HG03064 (cell line): Measurements from ENCODE around the gene ZIC4.

Source experiments
- ATAC-seq: cut with Tn5 transposase; IDR thresholded peaks from one replicate; pipeline ENCODE4 v1.9.1; 2021; ENCODE audit warnings: low read depth; ENCODE audit not compliant: unreplicated experiment

The ZIC4 gene

GRCh38 chr3:147418808-147419701 is 12.7 kb upstream of the ZIC4 start:
- no peak for ATAC-seq

- no peak for ATAC-seq
These were observed 12.0 kb upstream of the ZIC4 start for GRCh38 chr3:147418371-147418781.

DNA sequence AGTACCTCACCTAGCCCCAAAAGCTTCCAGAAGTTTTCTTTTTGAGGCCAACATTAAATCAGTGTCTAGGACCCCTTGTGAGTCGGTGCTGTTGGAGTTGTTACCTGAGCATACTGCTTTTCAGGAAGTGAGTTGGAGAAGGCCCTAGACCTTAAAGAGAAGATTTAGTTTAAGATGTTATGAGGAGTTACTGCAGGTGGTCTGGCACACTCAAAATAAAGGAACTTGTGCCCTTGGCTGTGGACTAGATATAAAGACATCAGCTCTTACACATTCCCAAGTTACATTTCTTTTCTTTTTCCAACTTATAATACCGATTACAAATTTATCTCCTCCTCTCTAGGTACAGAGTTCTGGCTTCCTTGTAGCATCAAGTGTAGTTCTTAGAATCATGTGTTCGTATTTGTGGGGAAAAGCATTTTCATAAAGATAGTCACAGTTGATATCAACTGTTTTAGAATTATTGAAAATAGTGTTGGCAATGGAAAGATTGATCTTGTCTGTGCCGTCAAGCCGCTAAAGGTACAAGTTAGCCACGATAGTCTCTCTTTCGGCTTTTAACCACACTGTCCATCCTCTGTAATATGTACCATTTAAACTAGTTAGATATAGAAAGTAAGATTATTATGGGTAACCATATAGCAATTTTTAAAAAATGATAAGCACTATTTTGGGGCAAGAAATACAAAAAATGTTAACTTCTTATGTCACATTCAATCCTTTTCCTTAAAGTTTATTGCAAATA is 11.4 kb upstream of the ZIC4 start:
- ATAC-seq: no peak

DNA sequence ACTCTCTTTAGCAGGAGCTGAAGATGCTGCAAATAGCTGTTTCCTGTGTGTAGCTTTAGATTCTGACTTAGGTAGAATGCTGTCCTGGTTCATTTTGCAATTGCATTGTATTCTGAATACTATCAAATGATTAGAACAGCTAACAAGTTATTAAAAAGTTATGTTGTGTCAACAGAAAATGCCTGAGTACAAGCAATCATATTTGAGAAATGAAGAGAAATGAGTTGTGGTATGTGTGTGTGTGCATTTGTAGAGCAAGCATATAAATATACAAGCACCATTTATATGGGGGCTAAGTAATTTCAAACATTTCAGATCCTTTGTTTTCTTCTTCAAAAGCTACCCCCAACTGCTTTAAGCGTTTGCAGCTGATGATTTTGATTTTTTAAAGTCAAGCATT is 10.6 kb upstream of the ZIC4 start:
- no peak for ATAC-seq

- no peak for ATAC-seq
These were observed 9.5 kb upstream of the ZIC4 start for GRCh38 chr3:147415874-147416273.

DNA sequence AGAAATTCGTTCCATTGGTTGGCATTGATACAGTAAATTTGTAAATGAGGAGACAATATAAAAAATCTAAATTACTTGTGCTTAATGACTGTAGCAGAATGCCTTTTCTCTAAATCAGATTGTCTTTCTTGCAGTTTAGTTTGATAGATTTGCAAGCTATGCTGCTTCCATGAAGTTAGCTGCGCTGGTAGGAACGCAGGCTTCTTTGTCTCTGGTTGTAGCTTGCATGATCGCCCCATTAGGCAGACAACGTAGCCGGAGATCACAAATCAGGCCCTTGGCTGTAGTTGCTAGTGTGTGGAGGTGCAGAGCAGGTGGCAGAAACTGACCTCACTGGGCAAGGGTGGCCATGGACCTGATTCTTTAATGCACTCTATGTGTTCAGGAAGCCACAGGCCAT is 8.9 kb upstream of the ZIC4 start:
- no peak for ATAC-seq

DNA sequence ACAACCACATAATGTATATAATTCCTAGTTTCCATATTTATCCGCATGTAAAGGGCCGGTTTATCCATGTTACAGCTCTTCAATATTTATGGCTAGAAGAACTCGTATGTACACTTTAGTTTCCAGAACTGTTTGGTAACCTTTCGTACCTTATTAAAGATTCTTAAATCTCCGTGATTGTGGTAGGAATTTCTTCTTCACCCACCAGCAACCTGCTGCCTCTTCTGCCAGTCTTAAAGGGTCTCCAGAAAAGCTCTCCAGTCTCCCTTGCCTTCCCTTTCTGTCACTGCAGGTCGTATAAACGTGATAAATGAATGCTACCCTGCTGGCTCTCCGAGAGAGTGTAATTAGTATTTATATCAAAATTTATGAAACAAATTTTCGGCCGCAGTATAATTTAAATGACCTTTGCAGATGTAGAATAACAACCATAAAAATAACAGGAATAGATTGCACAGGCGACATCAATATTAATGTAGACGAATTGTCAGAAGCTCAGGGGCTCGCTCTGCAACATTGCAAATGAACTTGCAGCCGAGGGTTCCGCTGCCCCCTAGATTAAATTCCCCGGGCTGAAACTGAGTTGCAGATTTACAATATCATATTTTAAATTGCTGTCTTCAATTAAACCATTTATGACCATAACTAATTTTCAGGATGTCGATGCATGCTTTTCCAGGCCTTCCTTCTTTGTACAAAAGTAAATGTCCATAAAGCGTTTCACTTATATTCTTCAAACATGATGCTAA is 8.2 kb upstream of the ZIC4 start:
- ATAC-seq: no peak

- no peak for ATAC-seq
These were observed 7.5 kb upstream of the ZIC4 start for GRCh38 chr3:147413686-147414389.

- ATAC-seq: no peak
These were observed 6.8 kb upstream of the ZIC4 start for GRCh38 chr3:147412917-147413685.

DNA sequence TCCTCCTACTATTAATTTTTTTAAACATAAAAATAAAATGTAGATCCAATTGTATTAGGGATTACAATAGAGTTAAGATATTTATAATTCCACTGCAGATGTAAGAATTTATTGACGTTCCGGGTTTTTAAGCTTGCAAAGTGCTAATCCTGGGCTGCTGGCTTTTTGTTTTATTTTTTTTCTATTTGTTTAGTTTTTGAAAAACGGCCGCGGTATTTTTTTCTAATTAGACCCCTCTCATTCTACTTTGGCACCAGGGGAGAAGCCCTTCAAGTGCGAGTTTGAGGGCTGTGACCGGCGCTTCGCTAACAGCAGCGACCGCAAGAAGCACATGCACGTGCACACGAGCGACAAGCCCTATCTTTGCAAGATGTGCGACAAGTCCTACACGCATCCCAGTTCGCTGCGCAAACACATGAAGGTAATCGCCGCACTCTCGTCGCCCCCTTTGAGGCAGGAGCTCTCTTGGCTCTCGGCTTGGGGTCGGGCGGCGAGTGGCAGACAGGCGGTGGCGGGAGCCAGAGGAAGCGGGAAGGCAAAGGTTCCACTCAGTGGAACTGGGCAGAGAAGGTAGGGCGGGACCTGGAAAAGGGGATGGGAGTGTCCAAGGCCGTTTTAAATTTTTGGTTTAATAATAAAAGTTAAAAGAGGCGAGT is 6.0 kb upstream of the ZIC4 start:
- ATAC-seq: no peak

GRCh38 chr3:147411815-147412241 is 5.5 kb upstream of the ZIC4 start:
- no peak for ATAC-seq

- ATAC-seq: no peak
These were observed 5.0 kb upstream of the ZIC4 start for GRCh38 chr3:147411238-147411814.

DNA sequence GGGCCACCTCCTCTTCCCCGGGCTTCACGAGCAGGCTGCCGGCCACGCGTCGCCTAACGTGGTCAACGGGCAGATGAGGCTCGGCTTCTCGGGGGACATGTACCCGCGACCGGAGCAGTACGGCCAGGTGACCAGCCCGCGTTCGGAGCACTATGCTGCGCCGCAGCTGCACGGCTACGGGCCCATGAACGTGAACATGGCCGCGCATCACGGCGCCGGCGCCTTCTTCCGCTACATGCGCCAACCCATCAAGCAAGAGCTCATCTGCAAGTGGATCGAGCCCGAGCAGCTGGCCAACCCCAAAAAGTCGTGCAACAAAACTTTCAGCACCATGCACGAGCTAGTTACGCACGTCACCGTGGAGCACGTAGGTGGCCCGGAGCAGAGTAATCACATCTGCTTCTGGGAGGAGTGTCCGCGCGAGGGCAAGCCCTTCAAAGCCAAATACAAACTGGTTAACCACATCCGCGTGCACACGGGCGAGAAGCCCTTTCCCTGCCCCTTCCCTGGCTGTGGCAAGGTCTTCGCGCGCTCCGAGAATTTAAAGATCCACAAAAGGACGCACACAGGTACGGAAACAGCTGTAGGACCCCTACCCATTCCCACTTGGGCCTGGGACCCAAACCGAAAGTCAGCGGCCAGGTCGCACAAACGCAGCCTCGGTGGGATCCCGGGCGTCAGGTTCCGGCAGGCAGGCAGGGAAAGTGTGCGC is 4.3 kb upstream of the ZIC4 start:
- no peak for ATAC-seq

- no peak for ATAC-seq
These were observed 3.8 kb upstream of the ZIC4 start for GRCh38 chr3:147410116-147410525.

DNA sequence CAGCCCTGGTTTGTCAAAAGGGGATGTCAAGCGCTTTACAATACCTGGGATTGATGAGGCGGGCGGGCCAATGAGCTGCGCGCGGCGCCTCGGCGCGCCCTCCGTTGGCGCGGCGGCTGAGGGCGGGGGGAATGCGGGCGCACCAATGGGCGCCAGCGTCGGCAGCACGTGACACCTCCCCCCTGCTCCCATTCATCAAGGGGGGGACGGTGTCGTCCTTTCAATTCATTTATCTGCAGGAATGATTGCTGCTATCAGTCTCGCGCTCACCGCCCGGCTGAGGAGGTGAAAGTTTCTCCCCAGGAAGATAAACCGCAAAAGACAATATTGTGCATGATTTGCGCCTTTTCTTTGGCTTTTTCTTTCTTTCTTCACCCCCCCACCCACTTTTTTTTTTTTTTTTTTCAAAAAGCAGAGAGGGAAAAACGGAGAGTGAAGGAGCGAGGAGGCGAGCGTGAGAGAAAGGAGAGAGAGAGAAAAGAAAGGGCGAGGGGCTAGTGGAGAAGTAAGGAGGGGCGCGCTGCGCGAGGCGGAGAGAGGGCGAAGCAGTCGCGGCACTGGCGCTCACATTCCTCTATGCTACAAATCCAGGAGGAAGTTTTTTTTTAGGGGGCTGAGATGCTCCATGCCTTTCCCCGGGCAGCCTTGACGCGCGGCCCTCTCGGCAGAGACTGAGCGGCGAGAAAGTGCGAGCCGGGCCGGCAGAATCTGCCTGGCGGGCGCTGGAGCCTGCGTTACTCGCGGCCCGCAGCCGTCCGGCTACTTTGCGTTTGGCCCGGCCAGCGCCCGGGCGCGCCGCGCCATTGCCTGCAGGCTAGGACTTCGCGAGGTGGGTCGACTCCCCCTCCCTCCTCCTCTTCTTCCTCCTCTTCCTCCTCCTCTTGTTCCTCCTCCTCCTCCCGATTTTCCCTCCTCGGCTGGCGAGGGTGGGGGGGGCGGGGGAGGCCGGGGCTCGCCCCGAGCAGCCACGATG is 3.1 kb upstream of the ZIC4 start, which contains the start of gene ZIC1:
ZIC1 (plus strand) TSS at position 223 of the 973 bp plus-strand sequence; CDS start at position 971, 748 bp downstream.
- ATAC-seq: no peak

DNA sequence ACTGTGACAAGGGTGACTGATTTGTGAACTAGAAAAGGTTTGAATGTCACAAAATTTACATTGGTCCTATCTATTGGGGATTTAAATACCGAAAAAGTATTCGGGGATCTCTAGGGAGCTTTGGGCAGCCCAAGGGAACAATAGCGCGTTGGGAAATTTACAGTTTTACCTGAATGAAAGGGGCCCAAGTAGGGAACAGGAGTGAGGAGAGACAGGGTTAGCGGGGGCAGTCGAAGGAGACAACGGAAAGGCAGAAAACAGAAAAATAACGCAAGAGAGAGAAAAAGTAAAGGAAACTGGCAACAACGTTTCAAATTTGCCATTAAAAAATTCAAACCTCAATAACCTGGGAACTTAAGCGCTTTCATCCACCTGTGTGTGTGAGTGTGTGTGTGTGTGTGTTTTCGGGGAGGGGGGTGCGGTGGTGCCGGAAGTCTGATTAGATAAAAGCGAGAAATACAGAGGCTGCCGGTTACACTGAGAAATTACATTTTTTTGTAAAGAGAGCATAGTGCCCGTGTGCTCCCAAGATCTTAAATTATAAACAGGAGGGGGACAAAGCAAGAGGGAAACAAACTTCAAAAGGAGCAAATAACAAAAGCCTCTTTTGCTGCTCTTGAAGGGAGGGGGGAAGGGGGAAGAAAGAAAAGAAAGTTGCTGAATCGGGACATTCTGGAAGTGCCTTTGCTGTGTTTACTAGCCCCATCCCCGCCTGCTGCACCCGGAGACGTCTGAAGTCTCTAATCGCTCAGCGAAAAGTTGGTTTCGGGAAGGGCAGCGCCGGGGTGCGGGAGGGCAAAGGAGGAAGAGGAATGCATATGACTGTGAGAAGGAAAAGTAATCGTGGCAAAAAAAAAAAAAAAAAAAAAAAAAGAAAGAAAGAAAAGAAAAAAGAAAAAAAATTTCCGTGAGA is 2.1 kb upstream of the ZIC4 start:
- ATAC-seq: no peak
